Uterus (tissue), 4 donors: ENCODE data around the gene WDR55. TPM values are rescaled to one million over a fixed set of nuclear protein-coding genes. Genes with fewer than 3 reads are reported as not detected.
"Not testable (repeated sequence)": the region's sequence is repeated elsewhere in the genome, so short reads cannot be mapped to it uniquely, and the experiment has no call there.

ENCODE experiments used
- DNase-seq, 2 donors: peaks; one replicate each; pipeline ENCODE4 v3.0.0-alpha.2; 2019 to 2020
- H3K27ac ChIP-seq, 2 donors: fragments of 200-600 bp; sonication (generic); 1 replicate in 1 of 2; 2 replicates in 1 of 2; pipeline ENCODE4 v1.5.1; 2016 to 2018
- H3K27me3 ChIP-seq, 2 donors: fragments of 200-600 bp; sonication (generic); one replicate each; pipeline ENCODE4 v1.5.1; 2018 to 2019; ENCODE audit warnings: control low read depth in 1 of 2
- H3K36me3 ChIP-seq, 2 donors: fragments of 200-600 bp; sonication (generic); one replicate each; pipeline ENCODE4 v1.5.1; 2019; ENCODE audit warnings: control low read depth in 1 of 2
- H3K4me1 ChIP-seq, 2 donors: fragments of 200-600 bp; sonication (generic); one replicate each; pipeline ENCODE4 v1.5.1; 2018 to 2019; ENCODE audit warnings: control low read depth in 1 of 2
- H3K4me3 ChIP-seq, 2 donors: fragments of 200-600 bp; sonication (generic); 1 replicate in 1 of 2; 2 replicates in 1 of 2; pipeline ENCODE4 v1.5.1; 2018 to 2019; ENCODE audit warnings: mild to moderate bottlenecking in 1 of 2
- H3K9me3 ChIP-seq, 2 donors: fragments of 200-600 bp; sonication (generic); one replicate each; pipeline ENCODE4 v1.5.1; 2019; ENCODE audit warnings: control low read depth in 1 of 2
- CTCF ChIP-seq, 4 experiments: fragments of 200-600 bp in 2 of 4; fragments of 450-650 bp in 2 of 4; sonication (generic) in 2 of 4; IDR thresholded peaks; one replicate each; pipeline ENCODE4 v1.5.1; 2016 to 2019; ENCODE audit warnings: antibody characterized with exemption in 4 of 4, mild to moderate bottlenecking in 2 of 4, moderate library complexity in 1 of 4
- POLR2A ChIP-seq, 2 donors: fragments of 450-650 bp; IDR thresholded peaks; one replicate each; pipeline ENCODE4 v1.6.1; 2016; ENCODE audit warnings: antibody characterized with exemption in 2 of 2, mild to moderate bottlenecking in 1 of 2, moderate library complexity in 1 of 2
- intact Hi-C: fragments of 100-400 bp; cut with DNase I; formaldehyde crosslinking; loops from one replicate; pipeline ENCODE4 v1.15.1; 2023; ENCODE audit warnings: low total_unique reads
- total RNA-seq, 4 donors: library from RNA; depleted of rRNA in 3 of 4; stranded (reverse); fragments of >200 nt in 3 of 4; gene quantifications; one replicate each; pipeline versions ENCODE4 v1.1.0 to v1.2.4, GENCODE V29; 2014 to 2023
- donor health status: DM: yes; HTN: yes; CAD: no.

WDR55 gene
- total RNA-seq, 4 donors from 2014 or later, result 5.9 to 21.9 (median 17.9) TPM

GRCh38 chr5:140664030-140664358, 710 bp upstream of the WDR55 start:
- intact Hi-C loops, result no loop called here
- TF ChIP-seq POLR2A (IDR thresholded peaks at IDR 0.05) (no peak), CTCF (IDR thresholded peaks at IDR 0.05) (no peak)

GRCh38 chr5:140671035-140671434, 6.3 kb downstream of the WDR55 start:
- intact Hi-C loops, H3K36me3 ChIP-seq: not testable (repeated sequence)

More at GRCh38 chr5:140664030-140664358, 710 bp upstream of the WDR55 start:
- Histone ChIP-seq H3K9me3 (no peaks in the 10 kb centered on the region), H3K4me1 (peaks cover 0 to 6% of the 10 kb centered on the region in 2 donors), H3K4me3 (peak overlapping the region; percentile 89 to 96), H3K36me3 (no peaks in the 10 kb centered on the region), H3K27ac (peak overlapping the region; percentile 81 to 85), H3K27me3 (no peaks in the 10 kb centered on the region)
- no peak for DNase-seq

GRCh38 chr5:140671472-140672125, 6.9 kb downstream of the WDR55 start:
- TF ChIP-seq POLR2A (IDR thresholded peaks at IDR 0.05), result no peak
- no peak for TF ChIP-seq CTCF (IDR thresholded peaks at IDR 0.05)
- no peaks in the 10 kb centered on the region for H3K9me3 ChIP-seq
- H3K4me3 ChIP-seq, result no peak overlapping the region

More at GRCh38 chr5:140671035-140671434, 6.3 kb downstream of the WDR55 start:
- not testable (repeated sequence) for H3K4me3 ChIP-seq, H3K27me3 ChIP-seq, H3K27ac ChIP-seq, H3K9me3 ChIP-seq, H3K4me1 ChIP-seq, DNase-seq

GRCh38 chr5:140672455-140673186, 7.9 kb downstream of the WDR55 start:
- intact Hi-C loops, result no loop called here
- Histone ChIP-seq H3K36me3 (no peaks in the 10 kb centered on the region), H3K27ac (no peak overlapping the region), H3K9me3 (no peaks in the 10 kb centered on the region), H3K4me1 (no peaks in the 10 kb centered on the region), H3K4me3 (no peak overlapping the region), H3K27me3 (no peaks in the 10 kb centered on the region)
- DNase-seq, result peak in 1 of 2 donors; percentile 30
- TF ChIP-seq CTCF (IDR thresholded peaks at IDR 0.05) (no peak), POLR2A (IDR thresholded peaks at IDR 0.05) (no peak)

More at GRCh38 chr5:140671472-140672125, 6.9 kb downstream of the WDR55 start:
- Histone ChIP-seq H3K36me3 (no peaks in the 10 kb centered on the region), H3K4me1 (no peaks in the 10 kb centered on the region), H3K27ac (no peak overlapping the region), H3K27me3 (no peaks in the 10 kb centered on the region)
- no peak for DNase-seq
- intact Hi-C loops, result no loop called here

GRCh38 chr5:140673187-140673976, 8.7 kb downstream of the WDR55 start, which contains the start of gene DND1:
Gene DND1 (minus strand): TSS chr5:140673576. CDS start chr5:140673542, 34 bp downstream.
- no peak for DNase-seq
- H3K9me3 ChIP-seq, result no peaks in the 10 kb centered on the region
- no peaks in the 10 kb centered on the region for H3K4me1 ChIP-seq
- H3K27me3 ChIP-seq, result no peaks in the 10 kb centered on the region
- H3K36me3 ChIP-seq, result no peaks in the 10 kb centered on the region
- intact Hi-C loops, result no loop called here
- no peak within 1 kb of the TSS for H3K4me3 ChIP-seq
- TF ChIP-seq CTCF (IDR thresholded peaks at IDR 0.05) (no peak), POLR2A (IDR thresholded peaks at IDR 0.05) (no peak)
- H3K27ac ChIP-seq, result no peak within 1 kb of the TSS
